Measurements from ENCODE around the gene GPATCH8. TPM values are rescaled to one million over a fixed set of nuclear protein-coding genes. Genes with fewer than 3 reads are reported as not detected.

GPATCH8 gene
- total RNA-seq, 4 donors from 2014 or later: 52.7 to 106 (median 57.7) TPM

DNA sequence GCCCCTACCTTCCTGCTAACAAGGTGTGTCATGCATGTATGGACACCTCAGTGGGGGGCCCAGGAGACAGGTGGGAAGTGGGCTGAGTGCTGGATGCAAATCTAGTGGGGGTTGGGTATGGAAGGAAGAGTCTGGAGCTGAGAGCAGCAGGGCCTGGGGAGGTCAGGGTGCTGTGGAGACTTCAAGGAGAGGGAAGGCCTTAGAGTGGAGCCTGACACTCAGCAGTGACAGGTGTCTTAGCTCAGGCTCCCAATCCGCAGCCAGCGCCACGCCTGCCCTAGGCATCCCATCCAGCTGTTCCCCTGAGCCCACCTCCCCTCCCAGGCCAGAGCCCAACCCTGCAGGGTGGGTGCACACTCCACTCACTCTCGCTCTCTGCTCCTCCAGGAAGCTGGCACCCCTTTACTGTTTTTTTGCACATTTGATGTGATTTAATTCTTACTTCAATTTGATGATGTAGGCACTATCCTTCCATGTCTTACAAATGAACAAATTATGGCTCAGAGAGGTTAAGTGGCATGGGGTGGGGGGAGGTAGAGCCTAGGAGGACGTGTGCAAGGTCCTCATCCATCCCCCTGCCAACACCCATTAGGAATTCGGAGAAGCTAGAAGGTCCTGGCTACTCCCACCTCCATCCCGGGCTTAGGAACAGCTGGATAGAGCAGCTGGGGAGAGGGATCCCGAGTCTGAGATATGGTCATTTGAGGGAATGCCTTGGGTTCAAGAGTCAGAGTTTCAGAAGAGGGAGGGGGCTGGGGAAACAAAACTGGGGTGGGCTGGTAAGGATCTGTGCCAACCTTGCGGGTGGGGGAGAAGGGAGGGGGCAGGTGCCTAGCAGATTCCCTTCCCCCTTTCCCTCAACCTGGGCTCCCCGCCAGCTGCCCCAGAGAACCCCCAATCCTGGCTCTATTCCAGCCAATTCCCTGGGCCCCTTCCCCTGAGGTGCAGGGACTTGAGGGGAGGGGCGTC is 141.6 kb downstream of the GPATCH8 start:
- intact Hi-C loops (cut with DNase I): no loop called here
- DNase-seq: no peak
- Histone ChIP-seq H3K27me3 (no peaks in the 10 kb centered on the region), H3K36me3 (no peaks in the 10 kb centered on the region), H3K9me3 (no peaks in the 10 kb centered on the region), H3K27ac (no peak overlapping the region), H3K4me3 (replicated peaks in 1 of 3) (no peak overlapping the region), H3K4me1 (peaks cover 35 to 37% of the 10 kb centered on the region in 2 donors)
- no peak for TF ChIP-seq POLR2A (IDR thresholded peaks at IDR 0.05)
- no peak for TF ChIP-seq CTCF (IDR thresholded peaks at IDR 0.05)
- 56 to 57% methylated on average over 11 of the region's 11 CpGs for WGBS, 2 donors

DNA sequence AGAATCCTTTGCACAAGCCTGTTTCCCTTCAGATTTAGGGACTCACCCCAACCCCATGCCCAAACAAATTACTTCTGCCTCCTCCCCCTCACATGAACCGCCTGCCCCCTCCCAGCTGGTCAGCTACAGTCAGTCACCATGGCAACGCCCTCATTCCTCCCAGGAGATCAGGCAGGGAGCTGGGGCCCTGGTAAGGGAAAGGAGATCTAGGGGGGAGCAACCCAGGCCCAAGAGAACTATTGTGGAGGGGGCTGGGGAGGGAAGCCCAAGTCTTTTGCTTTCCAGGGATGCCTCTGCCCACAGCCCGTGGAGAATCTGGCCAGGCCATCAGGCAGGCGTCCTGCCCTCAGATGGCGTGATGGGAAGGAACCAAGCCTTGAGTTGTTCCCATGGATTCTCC is 142.4 kb downstream of the GPATCH8 start:
- 35 to 57% methylated on average over 5 of the region's 5 CpGs for WGBS, 2 donors

GRCh38 chr17:44360144-44360533 is 143.1 kb downstream of the GPATCH8 start:
- peaks cover 25 to 28% of the 10 kb centered on the region in 2 donors for H3K4me1 ChIP-seq
- no peak overlapping the region for H3K27ac ChIP-seq
- no peaks in the 10 kb centered on the region for H3K36me3 ChIP-seq
- no peak overlapping the region for H3K4me3 ChIP-seq (replicated peaks in 1 of 3)
- TF ChIP-seq POLR2A (IDR thresholded peaks at IDR 0.05): no peak
- no peak for TF ChIP-seq CTCF (IDR thresholded peaks at IDR 0.05)
- H3K9me3 ChIP-seq: no peaks in the 10 kb centered on the region
- DNase-seq: no peak
- H3K27me3 ChIP-seq: no peaks in the 10 kb centered on the region
- intact Hi-C loops (cut with DNase I): no loop called here
- 72 to 77% methylated on average over 6 of the region's 6 CpGs for WGBS, 2 donors

More for the DNA sequence above, 142.4 kb downstream of the GPATCH8 start:
- DNase-seq: peak; percentile 53 to 54
- TF ChIP-seq POLR2A (IDR thresholded peaks at IDR 0.05) (no peak), CTCF (IDR thresholded peaks at IDR 0.05) (no peak)
- no peaks in the 10 kb centered on the region for H3K9me3 ChIP-seq
- H3K27me3 ChIP-seq: no peaks in the 10 kb centered on the region
- H3K27ac ChIP-seq: no peak overlapping the region
- no peaks in the 10 kb centered on the region for H3K36me3 ChIP-seq
- H3K4me1 ChIP-seq: peaks cover 31 to 32% of the 10 kb centered on the region in 2 donors
- H3K4me3 ChIP-seq (replicated peaks in 1 of 3): no peak overlapping the region
- intact Hi-C loops (cut with DNase I): no loop called here

GRCh38 chr17:44359458-44360143 is 143.6 kb downstream of the GPATCH8 start:
- WGBS, 2 donors: 89 to 91% methylated on average over 11 to 13 of the region's 14 CpGs
- no peak for DNase-seq
- Histone ChIP-seq H3K27me3 (no peaks in the 10 kb centered on the region), H3K4me1 (peaks cover 24 to 26% of the 10 kb centered on the region in 2 donors), H3K36me3 (no peaks in the 10 kb centered on the region), H3K27ac (no peak overlapping the region), H3K4me3 (replicated peaks in 1 of 3) (no peak overlapping the region), H3K9me3 (no peaks in the 10 kb centered on the region)
- TF ChIP-seq CTCF (IDR thresholded peaks at IDR 0.05): no peak
- no peak for TF ChIP-seq POLR2A (IDR thresholded peaks at IDR 0.05)
- intact Hi-C loops (cut with DNase I): no loop called here

- Histone ChIP-seq H3K4me1 (peaks cover 22 to 23% of the 10 kb centered on the region in 2 donors), H3K27ac (no peak overlapping the region), H3K27me3 (no peaks in the 10 kb centered on the region), H3K9me3 (no peaks in the 10 kb centered on the region), H3K4me3 (replicated peaks in 1 of 3) (no peak overlapping the region), H3K36me3 (no peaks in the 10 kb centered on the region)
- TF ChIP-seq CTCF (IDR thresholded peaks at IDR 0.05) (no peak), POLR2A (IDR thresholded peaks at IDR 0.05) (no peak)
- WGBS, 2 donors: 79 to 81% methylated on average over 6 of the region's 6 CpGs
- intact Hi-C loops (cut with DNase I): no loop called here
- no peak for DNase-seq
Observed at GRCh38 chr17:44359006-44359405, 144.2 kb downstream of the GPATCH8 start.
